ENCODE measurements around the gene CHRDL1. TPM values are rescaled to one million over a fixed set of nuclear protein-coding genes. Genes with fewer than 3 reads are reported as not detected.

Gene CHRDL1
- total RNA-seq, 1 experiment from 2014 or later = not detected

DNA sequence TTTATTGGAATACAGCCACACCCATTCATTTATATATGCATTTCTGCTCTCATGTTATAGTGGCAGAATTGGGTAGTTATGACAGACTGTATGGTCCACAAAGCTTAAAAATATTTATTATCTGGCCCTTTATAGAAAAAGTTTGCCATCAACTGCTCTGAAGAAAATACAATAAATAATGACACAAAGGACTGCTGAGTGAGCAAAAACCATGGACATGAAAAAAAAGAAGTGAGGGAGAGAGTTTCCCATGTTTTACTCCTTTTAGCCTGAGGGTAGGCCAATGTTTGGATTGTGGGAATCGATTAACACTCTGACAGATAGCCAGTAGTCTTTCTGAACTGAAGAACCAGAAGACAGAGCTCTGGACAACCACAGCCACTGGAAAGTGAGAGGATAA is 149.2 kb downstream of the CHRDL1 start:
- ChIA-PET POLR2A (no interaction called here), CTCF (interaction anchor here (0.6 kb wide), 1 partner anchor 31 kb away, joined by 3 read pairs; no protein-coding TSS in a partner anchor)
- no peak overlapping the region for H3K4me3 Mint-ChIP-seq (ENCODE audit: unreplicated experiment)
- intact Hi-C loops (cut with micrococcal nuclease) = no loop called here
- peaks cover 65% of the 10 kb centered on the region for H3K27me3 Mint-ChIP-seq (ENCODE audit: insufficient read depth, unreplicated experiment)
- no peaks in the 10 kb centered on the region for H3K36me3 Mint-ChIP-seq (ENCODE audit: insufficient read depth, unreplicated experiment)
- H3K9me3 Mint-ChIP-seq (ENCODE audit: unreplicated experiment) = peaks cover 15% of the 10 kb centered on the region
- no peak overlapping the region for H3K27ac Mint-ChIP-seq (ENCODE audit: low read depth, unreplicated experiment)
- DNase-seq (ENCODE audit: unreplicated experiment) = no peak
- TF ChIP-seq, protein P1, sequence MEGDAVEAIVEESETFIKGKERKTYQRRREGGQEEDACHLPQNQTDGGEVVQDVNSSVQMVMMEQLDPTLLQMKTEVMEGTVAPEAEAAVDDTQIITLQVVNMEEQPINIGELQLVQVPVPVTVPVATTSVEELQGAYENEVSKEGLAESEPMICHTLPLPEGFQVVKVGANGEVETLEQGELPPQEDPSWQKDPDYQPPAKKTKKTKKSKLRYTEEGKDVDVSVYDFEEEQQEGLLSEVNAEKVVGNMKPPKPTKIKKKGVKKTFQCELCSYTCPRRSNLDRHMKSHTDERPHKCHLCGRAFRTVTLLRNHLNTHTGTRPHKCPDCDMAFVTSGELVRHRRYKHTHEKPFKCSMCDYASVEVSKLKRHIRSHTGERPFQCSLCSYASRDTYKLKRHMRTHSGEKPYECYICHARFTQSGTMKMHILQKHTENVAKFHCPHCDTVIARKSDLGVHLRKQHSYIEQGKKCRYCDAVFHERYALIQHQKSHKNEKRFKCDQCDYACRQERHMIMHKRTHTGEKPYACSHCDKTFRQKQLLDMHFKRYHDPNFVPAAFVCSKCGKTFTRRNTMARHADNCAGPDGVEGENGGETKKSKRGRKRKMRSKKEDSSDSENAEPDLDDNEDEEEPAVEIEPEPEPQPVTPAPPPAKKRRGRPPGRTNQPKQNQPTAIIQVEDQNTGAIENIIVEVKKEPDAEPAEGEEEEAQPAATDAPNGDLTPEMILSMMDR (IDR thresholded peaks at IDR 0.05; ENCODE audit: unreplicated experiment) = no peak
- BruUV-seq (replicated peaks) = no TSS peak
- no peaks in the 10 kb centered on the region for H3K4me1 Mint-ChIP-seq (ENCODE audit: insufficient read depth, unreplicated experiment)

All from MCF 10A (cell line).